ENCODE measurements around the gene ACAD10.

Gene ACAD10

DNA sequence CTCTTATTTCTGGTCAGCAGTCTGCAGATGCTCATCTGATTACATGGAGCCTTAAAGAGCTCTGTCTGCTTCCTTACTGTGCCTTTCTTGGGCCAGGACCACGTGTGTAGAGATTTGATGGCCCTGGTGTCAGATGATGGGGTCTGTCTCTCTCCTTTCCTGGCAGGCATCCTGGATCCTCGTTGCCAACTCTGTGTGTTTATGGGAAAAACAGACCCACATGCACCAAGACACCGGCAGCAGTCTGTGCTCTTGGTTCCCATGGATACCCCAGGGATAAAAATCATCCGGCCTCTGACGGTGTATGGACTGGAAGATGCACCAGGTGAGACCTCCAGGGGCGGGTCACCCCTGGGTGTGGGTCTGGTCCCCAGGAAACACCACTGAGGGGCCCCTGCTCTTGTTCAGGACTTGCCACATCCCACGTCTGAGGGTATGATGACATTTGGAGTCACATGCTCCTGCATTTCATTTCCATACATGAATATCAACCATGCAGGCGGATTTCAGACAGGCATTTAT is 62.4 kb downstream of the ACAD10 start:
- in situ Hi-C loops (cut with HindIII; ENCODE audit: low sequenced_read_pairs): no loop called here
- TF ChIP-seq, protein P1, sequence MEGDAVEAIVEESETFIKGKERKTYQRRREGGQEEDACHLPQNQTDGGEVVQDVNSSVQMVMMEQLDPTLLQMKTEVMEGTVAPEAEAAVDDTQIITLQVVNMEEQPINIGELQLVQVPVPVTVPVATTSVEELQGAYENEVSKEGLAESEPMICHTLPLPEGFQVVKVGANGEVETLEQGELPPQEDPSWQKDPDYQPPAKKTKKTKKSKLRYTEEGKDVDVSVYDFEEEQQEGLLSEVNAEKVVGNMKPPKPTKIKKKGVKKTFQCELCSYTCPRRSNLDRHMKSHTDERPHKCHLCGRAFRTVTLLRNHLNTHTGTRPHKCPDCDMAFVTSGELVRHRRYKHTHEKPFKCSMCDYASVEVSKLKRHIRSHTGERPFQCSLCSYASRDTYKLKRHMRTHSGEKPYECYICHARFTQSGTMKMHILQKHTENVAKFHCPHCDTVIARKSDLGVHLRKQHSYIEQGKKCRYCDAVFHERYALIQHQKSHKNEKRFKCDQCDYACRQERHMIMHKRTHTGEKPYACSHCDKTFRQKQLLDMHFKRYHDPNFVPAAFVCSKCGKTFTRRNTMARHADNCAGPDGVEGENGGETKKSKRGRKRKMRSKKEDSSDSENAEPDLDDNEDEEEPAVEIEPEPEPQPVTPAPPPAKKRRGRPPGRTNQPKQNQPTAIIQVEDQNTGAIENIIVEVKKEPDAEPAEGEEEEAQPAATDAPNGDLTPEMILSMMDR (IDR thresholded peaks at IDR 0.05; ENCODE audit: low read depth, low read length): no peak
- DNase-seq (ENCODE audit: low read depth, low spot score): no peak
- H3K4me3 ChIP-seq (ENCODE audit: low read depth, low read length): no peak overlapping the region

DNA sequence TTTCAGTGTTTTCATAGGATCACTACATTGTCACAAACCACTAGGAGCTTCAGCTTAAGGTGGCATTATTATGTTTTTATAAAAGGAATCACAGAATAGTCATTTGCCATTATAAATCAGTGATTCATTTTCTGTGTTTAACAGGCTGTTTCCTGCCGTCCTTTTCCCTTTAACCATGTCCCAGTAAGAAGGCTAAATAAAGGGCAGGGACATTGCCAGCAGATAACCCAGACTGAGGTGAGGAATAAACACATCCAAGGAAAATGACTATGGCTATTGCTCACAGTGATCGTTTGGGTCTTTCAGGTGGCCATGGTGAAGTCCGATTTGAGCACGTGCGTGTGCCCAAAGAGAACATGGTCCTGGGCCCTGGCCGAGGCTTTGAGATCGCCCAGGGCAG is 63.0 kb downstream of the ACAD10 start:
- DNase-seq (ENCODE audit: low read depth, low spot score): no peak
- in situ Hi-C loops (cut with HindIII; ENCODE audit: low sequenced_read_pairs): no loop called here
- TF ChIP-seq, protein P1 (IDR thresholded peaks at IDR 0.05; ENCODE audit: low read depth, low read length): no peak
- no peak overlapping the region for H3K4me3 ChIP-seq (ENCODE audit: low read depth, low read length)

DNA sequence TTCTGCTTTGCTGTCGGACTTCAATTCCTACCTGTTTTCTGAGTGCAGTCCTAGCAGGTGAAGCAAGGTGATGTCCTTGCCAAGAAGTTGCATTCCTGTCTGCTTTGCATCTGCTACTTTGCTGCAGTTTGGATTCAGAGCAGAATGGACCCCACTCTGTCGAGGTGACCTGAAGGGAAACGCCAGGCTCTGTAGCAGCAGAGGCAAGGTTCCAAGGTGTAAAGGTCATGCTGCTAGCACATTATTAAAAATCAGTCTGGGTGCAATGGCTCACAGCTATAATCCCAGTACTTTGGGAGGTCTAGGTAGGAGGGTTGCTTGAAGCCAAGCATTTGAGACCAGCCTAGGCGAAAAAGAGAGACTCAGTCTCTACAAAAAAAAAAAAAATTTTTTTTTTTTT is 63.5 kb downstream of the ACAD10 start:
- no peak for DNase-seq (ENCODE audit: low read depth, low spot score)
- in situ Hi-C loops (cut with HindIII; ENCODE audit: low sequenced_read_pairs): no loop called here
- TF ChIP-seq, protein P1 (IDR thresholded peaks at IDR 0.05; ENCODE audit: low read depth, low read length): no peak
- no peak overlapping the region for H3K4me3 ChIP-seq (ENCODE audit: low read depth, low read length)

DNA sequence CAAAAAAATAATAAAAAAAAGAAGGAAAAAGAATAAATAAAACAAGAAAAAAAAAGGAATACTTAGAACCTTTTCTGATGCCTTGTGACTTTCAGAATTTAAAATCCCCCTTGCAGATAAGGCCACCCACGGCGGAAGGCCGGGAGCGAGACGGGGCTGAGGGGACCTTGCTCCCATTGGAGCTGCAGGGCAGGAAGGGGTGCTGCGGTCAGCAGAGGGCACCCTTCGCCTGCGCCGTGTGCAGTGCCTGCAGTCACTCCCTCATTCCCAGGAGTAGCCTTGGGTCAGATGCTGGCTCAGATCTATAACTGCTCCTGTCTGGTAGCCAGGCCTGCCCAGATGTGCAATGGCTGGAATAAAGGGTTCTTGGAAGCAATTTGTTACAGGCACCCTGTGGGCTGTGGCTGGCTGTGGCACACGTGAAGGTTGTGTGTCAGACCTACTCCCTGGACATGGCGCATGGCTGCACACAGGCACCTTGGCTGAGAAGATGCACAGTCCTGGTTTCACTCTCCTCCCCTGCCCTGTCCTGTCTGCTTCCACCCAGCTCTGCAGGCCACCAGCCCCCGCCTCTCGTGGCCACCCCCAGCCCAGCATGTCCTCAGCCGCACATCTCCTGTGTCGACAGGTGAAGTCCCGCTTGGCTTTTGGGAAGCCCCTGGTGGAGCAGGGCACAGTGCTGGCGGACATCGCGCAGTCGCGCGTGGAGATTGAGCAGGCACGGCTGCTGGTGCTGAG is 67.5 kb downstream of the ACAD10 start:
- peak; percentile 32 for DNase-seq (ENCODE audit: low read depth, low spot score)
- H3K4me3 ChIP-seq (ENCODE audit: low read depth, low read length): no peak overlapping the region
- TF ChIP-seq, protein P1 (IDR thresholded peaks at IDR 0.05; ENCODE audit: low read depth, low read length): peak; percentile 73
- in situ Hi-C loops (cut with HindIII; ENCODE audit: low sequenced_read_pairs): no loop called here

DNA sequence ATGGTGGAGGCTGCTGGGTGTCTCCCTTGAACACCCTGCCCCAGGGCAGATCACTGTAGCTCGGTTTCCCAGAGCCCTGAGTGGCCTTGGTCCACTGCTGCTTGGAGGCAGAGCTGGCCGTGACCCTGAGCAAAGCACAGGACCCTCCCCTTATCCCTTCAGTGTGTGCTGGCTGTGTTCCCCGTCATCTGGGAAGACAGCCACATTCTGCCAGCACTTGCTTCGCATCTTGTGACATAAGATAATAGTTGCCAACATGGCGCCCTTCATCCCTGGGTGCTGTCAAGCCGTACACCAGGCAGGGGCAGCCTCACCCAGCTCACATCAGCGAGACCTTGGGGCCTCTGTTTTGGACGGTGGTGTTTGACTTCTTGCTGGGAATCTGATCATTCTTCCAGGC is 68.8 kb downstream of the ACAD10 start:
- DNase-seq (ENCODE audit: low read depth, low spot score): no peak
- in situ Hi-C loops (cut with HindIII; ENCODE audit: low sequenced_read_pairs): no loop called here
- no peak overlapping the region for H3K4me3 ChIP-seq (ENCODE audit: low read depth, low read length)
- TF ChIP-seq, protein P1 (IDR thresholded peaks at IDR 0.05; ENCODE audit: low read depth, low read length): no peak

DNA sequence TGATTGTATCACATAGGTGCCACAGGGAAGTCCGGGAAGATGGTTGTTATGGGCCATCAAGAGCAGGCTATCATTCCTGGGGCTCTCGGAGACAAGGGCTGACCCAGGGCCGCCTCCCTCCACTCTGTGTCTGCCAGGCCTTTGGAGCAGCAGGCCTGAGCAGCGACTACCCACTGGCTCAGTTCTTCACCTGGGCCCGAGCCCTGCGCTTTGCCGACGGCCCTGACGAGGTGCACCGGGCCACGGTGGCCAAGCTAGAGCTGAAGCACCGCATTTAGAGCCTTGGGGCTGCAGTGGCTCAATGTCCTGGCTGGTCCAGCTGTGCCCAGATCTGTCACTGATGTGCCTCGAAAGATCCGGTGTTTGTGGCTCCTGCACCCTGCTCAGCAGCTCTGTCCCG is 70.3 kb downstream of the ACAD10 start:
- TF ChIP-seq, protein P1 (IDR thresholded peaks at IDR 0.05; ENCODE audit: low read depth, low read length): no peak
- H3K4me3 ChIP-seq (ENCODE audit: low read depth, low read length): no peak overlapping the region
- DNase-seq (ENCODE audit: low read depth, low spot score): no peak
- in situ Hi-C loops (cut with HindIII; ENCODE audit: low sequenced_read_pairs): no loop called here

Data from astrocyte of the spinal cord (primary cell).